Measurements from ENCODE around the gene RNPEPL1.

RNPEPL1 gene

GRCh38 chr2:240591784-240592183 lies 23.5 kb downstream of the RNPEPL1 start:
- Histone ChIP-seq H3K4me1 (ENCODE audit: low read length) (peaks cover 9% of the 10 kb centered on the region), H3K36me3 (replicated peaks; ENCODE audit: insufficient read depth, low read length) (no peaks in the 10 kb centered on the region; the same call in 1 of the 2 replicates), H3K79me2 (ENCODE audit: low read length) (peaks cover 78% of the 10 kb centered on the region), H3K4me2 (ENCODE audit: low read depth, low read length) (no peak overlapping the region), H3K9me2 (replicated peaks; ENCODE audit: insufficient read depth, low read length) (no peaks in the 10 kb centered on the region), H3K4me3 (ENCODE audit: low read length) (no peak overlapping the region), H3F3A (ENCODE audit: insufficient read depth, low read length) (peaks cover 10% of the 10 kb centered on the region), H4K20me1 (ENCODE audit: insufficient read depth, low read length) (no peaks in the 10 kb centered on the region), H3K27ac (ENCODE audit: low read length) (no peak overlapping the region), H3K27me3 (replicated peaks; ENCODE audit: insufficient read depth, low read length) (no peaks in the 10 kb centered on the region), H3K9me3 (replicated peaks; ENCODE audit: insufficient read depth, low read length) (no peaks in the 10 kb centered on the region), H2AFZ (ENCODE audit: low read length) (no peak overlapping the region), H3K9ac (ENCODE audit: low read length) (no peak overlapping the region)
- no peak for DNase-seq
- TF ChIP-seq EZH2 (optimal IDR thresholded peaks at IDR 0.05; ENCODE audit: low read depth, low read length) = no peak
- TF ChIP-seq CTCF (IDR thresholded peaks at IDR 0.05; ENCODE audit: low read length) = no peak
- TF ChIP-seq EZH2phosphoT487 (IDR thresholded peaks at IDR 0.05; ENCODE audit: low read length) = no peak

- H3K9me2 ChIP-seq (replicated peaks; ENCODE audit: insufficient read depth, low read length) = no peaks in the 10 kb centered on the region
- peaks cover 3% of the 10 kb centered on the region for H3K4me1 ChIP-seq (ENCODE audit: low read length)
- H3K4me2 ChIP-seq (ENCODE audit: low read depth, low read length) = no peak overlapping the region
- TF ChIP-seq EZH2 (optimal IDR thresholded peaks at IDR 0.05; ENCODE audit: low read depth, low read length) (no peak), CTCF (IDR thresholded peaks at IDR 0.05; ENCODE audit: low read length) (no peak), EZH2phosphoT487 (IDR thresholded peaks at IDR 0.05; ENCODE audit: low read length) (no peak)
- H3K4me3 ChIP-seq (ENCODE audit: low read length) = no peak overlapping the region
- H3F3A ChIP-seq (ENCODE audit: insufficient read depth, low read length) = no peaks in the 10 kb centered on the region
- no peak overlapping the region for H3K27ac ChIP-seq (ENCODE audit: low read length)
- no peaks in the 10 kb centered on the region for H4K20me1 ChIP-seq (ENCODE audit: insufficient read depth, low read length)
- no peak overlapping the region for H2AFZ ChIP-seq (ENCODE audit: low read length)
- no peak overlapping the region for H3K9ac ChIP-seq (ENCODE audit: low read length)
- H3K9me3 ChIP-seq (replicated peaks; ENCODE audit: insufficient read depth, low read length) = no peaks in the 10 kb centered on the region
- no peak for DNase-seq
- H3K79me2 ChIP-seq (ENCODE audit: low read length) = peaks cover 64% of the 10 kb centered on the region
- H3K36me3 ChIP-seq (replicated peaks; ENCODE audit: insufficient read depth, low read length) = no peaks in the 10 kb centered on the region; the same call in 1 of the 2 replicates
- H3K27me3 ChIP-seq (replicated peaks; ENCODE audit: insufficient read depth, low read length) = no peaks in the 10 kb centered on the region
Measured at GRCh38 chr2:240593026-240593702, 24.9 kb downstream of the RNPEPL1 start.

- Histone ChIP-seq H3K9ac (ENCODE audit: low read length) (no peak overlapping the region), H3K9me2 (replicated peaks; ENCODE audit: insufficient read depth, low read length) (no peaks in the 10 kb centered on the region), H3K9me3 (replicated peaks; ENCODE audit: insufficient read depth, low read length) (no peaks in the 10 kb centered on the region), H3K79me2 (ENCODE audit: low read length) (peaks cover 57% of the 10 kb centered on the region), H3F3A (ENCODE audit: insufficient read depth, low read length) (no peaks in the 10 kb centered on the region), H3K27ac (ENCODE audit: low read length) (no peak overlapping the region), H2AFZ (ENCODE audit: low read length) (no peak overlapping the region), H4K20me1 (ENCODE audit: insufficient read depth, low read length) (no peaks in the 10 kb centered on the region), H3K36me3 (replicated peaks; ENCODE audit: insufficient read depth, low read length) (no peaks in the 10 kb centered on the region; the same call in 1 of the 2 replicates), H3K4me1 (ENCODE audit: low read length) (no peaks in the 10 kb centered on the region), H3K4me2 (ENCODE audit: low read depth, low read length) (no peak overlapping the region), H3K27me3 (replicated peaks; ENCODE audit: insufficient read depth, low read length) (no peaks in the 10 kb centered on the region), H3K4me3 (ENCODE audit: low read length) (no peak overlapping the region)
- TF ChIP-seq EZH2 (optimal IDR thresholded peaks at IDR 0.05; ENCODE audit: low read depth, low read length) = no peak
- no peak for TF ChIP-seq EZH2phosphoT487 (IDR thresholded peaks at IDR 0.05; ENCODE audit: low read length)
- no peak for TF ChIP-seq CTCF (IDR thresholded peaks at IDR 0.05; ENCODE audit: low read length)
- DNase-seq = no peak
Measured at GRCh38 chr2:240593703-240594451, 25.6 kb downstream of the RNPEPL1 start.

All from MM.1S (cell line).